GM21528 (cell line): ENCODE measurements around the gene PDE9A.

Experiments used
- ATAC-seq: cut with Tn5 transposase; IDR thresholded peaks from one replicate; pipeline ENCODE4 v1.9.1; 2021; ENCODE audit warnings: mild to moderate bottlenecking, moderate library complexity; ENCODE audit not compliant: unreplicated experiment, low FRiP score

Gene PDE9A

DNA sequence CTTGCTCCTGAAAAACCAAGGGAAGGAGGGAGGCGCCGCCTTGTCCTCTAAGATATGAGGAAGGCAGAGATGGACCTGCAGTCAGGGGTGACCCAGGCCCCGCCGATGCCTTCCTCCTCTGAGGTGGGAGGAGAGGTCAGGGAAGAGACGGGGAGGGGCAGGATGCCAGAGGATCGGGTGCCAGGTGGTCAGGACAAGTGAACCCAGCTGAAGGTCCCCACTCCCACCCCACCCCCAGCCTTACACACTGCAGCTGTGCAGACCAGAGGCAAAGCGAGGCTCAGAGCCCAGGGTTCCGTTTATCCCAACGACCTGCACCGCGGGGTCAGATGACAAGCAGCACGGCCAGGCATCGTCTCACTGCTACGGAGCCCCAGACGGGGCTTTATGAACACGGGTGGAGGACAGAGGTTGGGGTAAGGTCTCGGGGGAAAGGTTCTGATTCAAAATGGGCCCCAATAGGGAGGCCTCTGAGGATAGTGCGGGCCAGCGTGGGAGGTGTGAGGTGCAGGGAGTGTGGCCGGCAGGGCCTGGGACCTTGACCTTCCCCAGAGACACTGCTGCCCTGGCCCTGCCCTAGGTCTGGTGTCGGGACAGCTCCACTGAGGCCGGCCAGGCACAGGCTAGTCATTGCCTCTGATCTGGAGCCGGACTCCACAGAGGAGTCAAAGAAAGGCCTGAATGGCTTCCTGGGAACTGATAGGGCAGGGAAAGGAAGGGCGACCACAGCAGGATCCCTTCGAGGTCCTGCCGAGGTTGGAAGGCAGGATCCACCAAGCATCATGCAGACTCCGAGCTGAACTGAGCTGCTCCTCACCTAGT, 113.5 kb downstream of the PDE9A start:
- no peak for ATAC-seq

DNA sequence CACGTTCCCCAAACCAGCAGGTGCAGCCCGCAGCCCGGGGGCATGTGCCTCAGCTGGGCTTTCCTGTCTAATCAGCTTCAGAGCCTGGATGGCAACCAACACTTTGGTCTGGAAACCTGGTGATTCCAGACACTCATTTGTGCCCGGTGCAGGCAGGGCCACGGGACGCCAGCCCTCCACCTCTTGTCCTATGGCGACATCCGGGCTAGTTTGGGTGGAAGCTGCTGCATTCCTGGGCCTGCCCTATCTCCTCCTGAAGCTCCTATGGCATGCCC, 114.1 kb downstream of the PDE9A start:
- ATAC-seq: no peak

DNA sequence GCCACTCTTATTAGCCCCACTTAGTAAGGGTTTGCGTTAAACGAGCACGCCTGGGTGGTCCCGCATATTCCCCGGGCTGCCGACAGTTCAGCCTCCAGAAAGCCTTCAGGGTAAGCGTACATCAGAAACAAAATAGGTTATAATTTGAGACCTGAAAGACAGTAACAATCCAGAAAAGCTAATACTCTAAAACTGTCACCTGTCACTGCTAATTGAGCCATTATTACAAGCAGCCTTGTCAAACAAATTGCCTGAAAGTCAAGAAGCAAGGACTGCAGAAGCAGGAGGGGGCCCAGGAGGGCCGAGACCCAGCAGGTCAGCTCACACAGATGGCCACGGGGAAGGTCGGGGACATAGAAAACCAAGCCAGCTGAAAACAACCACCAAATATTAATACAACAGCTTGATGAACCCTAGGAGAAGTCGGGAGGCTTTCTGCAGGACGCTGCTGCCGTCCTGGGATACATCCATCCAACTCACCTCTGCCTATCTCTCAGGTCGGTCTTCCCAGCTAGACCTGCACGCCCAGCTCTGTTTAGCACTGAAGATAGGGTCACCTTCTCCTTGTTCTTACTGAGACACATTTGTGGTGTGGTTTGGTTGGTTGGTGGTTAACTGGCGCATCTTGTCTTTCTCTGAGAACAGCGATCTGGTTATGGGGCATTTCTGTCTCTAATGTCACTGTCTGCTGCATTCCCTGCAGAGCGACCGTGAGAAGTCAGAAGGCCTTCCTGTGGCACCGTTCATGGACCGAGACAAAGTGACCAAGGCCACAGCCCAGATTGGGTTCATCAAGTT, 115.1 kb downstream of the PDE9A start:
- no peak for ATAC-seq

DNA sequence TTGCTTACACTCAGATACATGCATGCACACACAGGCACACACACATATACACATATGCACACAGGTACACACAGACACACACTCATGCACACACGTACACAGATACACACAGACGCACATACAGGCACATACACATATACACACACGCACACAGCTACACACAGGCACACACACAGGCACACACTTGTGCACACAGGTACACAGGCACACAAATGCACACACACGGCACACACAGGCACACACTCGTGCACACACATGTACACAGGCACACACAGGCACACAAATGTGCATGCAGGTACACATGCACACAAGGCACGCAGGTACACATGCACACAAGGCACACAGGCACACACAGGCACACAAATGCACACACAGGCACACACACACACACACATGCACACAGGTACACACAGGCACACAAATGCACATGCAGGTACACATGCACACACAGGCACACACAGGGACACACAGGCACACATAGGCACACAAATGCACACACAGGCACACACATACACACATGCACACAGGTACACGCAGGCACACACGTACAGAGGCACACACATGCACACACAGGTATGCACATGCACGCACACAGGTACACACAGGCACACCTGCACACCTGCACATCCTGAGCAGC, 115.9 kb downstream of the PDE9A start:
- no peak for ATAC-seq

DNA sequence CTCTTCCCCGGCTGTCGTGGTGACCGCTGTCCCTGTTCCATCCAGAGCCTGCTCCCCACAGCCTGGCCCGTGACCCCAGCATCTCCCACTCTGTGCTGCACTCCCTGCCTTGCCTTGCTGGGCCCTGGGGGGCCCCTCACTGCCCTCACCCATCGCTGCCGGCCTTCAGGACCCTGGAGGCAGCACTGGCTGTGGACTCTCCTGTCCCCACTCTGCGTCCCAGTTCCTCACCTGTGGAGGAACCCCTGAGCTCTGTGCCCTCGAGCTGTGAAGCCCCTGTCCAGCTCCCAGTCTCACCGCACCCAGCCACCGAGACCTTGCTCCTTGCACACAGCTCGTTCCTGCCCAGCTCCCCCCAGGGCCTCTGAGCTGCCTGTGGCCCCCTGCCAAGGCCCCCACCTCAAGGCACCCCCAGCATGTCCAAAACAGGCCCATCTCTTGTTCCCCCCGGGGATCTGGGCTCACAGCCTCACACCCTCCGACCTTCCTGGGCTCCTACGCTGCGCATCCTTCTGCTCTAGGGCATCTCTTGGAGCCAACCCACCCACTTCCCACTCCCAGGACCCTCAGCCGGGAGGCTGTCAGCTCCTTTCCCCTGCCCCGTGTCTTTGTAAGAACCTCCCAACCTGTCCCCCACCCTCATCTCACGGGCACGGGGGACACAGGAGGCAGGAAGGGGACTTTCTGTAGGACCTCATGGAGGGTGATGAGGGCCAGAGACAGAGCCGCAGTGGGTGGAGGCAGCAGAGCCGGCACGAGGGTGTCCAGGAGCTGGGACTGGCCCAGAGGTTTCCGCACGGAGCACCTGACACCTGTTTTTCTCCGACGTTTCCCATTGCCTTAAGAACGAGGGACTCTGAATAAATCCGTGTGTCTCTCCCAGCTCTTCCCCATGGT, 116.6 kb downstream of the PDE9A start:
- ATAC-seq: no peak

DNA sequence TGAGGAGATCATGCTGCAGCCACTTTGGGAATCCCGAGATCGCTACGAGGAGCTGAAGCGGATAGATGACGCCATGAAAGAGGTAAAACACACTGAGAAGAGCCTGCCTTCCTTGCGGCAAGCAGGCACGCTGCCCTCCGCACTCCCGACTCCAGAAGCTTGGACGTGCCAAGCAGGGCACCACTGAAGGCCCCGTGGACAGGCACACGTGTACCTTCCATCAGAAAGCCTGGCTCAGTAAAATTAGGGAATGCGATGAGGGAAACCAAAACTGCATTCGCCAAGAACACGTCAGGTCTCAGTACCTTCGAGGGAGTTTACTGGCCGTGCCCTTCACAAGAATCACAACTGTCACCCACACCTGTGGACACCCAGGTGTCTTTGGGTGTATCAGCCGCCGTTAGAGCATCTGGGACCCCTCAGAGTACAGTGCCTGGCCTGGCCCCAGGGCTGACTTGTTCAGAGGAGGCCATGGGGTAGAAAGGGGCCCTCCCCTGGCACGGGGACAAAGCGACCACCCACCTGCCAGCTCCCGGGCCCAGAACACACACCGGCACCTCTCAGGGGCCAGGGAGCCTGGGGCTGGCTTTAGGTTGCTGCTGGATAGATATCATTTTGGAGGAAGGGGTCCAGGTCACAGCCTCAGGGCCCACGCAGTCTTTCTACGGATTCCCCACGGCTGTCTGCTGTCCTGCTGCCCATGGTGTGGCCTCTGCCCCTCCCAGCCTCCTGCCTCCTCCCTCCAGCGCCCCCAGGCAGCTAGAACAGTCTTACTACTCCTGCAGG, 117.5 kb downstream of the PDE9A start:
- no peak for ATAC-seq

DNA sequence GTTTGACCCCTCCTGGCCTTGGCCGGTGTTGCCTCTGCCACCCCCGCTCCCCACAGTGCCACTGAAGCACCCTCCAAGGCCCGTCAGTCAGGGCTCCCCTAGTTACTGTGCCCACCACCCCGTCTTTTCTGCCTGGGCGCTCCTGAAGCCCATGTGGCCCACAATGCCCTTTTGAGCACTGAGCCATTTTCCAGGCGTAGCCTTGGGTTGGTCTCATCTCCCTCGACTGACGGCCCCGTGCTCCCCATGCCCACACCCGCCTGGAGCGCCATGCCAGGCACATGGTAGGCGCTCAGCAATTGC, 118.0 kb downstream of the PDE9A start:
- no peak for ATAC-seq

DNA sequence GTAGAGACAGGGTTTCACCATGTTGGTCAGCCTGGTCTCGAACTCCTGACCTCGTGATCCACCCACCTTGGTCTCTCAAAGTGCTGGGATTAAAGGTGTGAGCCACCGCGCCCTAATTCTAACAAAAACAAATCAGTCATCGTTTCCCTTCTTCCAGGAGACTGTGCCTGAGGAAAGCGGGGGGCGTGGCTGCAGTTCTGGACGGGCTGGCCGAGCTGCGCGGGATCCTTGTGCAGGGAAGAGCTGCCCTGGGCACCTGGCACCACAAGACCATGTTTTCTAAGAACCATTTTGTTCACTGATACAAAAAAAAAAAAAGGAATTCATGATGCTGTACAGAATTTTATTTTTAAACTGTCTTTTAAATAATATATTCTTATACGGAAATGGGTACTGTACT, 121.7 kb downstream of the PDE9A start:
- no peak for ATAC-seq

DNA sequence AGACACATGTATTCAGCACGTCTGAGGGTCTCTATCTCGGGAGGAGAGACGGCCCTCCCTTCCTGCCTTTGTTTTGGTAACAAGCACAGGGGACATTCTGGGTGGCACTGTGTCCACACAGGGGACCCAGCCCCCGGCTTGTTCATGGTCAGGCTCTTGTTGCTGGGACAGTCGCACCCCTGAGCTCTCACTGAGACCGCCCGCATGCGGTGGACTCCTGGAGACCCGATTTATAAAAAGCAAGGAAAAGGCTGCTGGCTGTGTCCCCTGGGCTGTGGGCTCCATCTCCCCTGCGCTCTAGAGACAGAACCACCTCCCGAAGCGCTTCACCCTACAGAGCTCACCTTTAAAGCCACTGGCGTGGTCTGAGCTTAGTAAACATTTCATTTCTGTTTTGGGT, 122.5 kb downstream of the PDE9A start:
- no peak for ATAC-seq

DNA sequence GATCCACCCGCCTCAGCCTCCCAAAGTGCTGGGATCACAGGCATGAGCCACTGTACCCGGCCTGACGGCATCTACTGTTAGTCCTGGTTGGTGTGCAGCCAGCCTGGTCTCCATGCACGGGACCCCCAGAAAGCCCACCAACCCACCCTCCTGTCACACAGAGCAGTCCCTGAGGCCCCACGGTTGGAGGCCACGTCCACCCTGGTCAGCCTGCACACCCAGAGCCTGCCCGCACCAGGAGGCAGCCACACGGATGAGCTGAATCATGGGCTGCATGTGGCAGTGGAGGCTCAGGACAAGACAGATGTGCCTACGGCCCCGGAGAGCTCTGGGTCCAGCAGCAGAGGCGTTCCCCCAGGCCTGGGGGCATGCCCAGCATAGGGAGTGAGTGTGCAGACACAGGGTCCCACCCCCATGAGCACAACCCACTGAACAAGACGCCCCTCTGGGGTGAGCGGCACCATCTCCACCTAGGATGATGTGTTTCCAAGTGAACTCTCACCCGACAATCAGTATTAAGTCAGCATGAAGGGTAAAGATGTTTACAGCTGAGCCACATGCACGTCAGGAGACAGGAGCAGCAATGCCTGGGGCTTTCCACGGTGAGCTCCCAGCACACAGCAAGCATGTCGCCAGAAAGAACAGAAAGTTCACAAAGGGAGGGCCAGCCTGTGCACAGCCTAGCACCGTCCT, 123.8 kb downstream of the PDE9A start:
- ATAC-seq: no peak

DNA sequence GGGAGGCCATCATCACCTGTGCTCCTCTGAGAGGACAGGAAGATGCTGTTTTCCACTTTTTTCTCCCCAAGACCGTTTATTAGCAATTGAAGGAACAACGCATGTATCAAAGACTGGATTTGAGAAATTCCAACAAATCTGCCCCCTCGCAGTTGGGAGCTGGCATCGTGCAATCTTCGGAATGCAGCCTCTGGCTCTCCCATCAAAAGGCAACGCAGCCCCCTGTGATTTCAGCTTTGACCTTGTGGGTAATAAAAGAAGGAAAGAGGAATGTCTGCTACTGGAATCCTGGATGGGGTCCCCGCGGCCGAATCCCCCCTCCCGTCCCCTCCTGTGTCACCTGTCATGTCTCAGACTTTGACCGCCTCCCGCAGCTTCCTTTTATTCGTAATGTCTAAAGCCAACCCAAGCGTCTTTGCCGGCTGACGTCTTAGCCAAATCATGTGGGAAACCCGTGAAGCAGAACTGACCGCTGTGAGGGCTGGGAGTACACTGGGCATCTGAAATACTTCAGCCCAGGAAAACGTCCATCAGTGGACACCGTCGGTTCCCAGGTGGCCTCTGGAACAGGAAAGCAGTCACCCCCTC, 124.4 kb downstream of the PDE9A start:
- ATAC-seq: no peak

DNA sequence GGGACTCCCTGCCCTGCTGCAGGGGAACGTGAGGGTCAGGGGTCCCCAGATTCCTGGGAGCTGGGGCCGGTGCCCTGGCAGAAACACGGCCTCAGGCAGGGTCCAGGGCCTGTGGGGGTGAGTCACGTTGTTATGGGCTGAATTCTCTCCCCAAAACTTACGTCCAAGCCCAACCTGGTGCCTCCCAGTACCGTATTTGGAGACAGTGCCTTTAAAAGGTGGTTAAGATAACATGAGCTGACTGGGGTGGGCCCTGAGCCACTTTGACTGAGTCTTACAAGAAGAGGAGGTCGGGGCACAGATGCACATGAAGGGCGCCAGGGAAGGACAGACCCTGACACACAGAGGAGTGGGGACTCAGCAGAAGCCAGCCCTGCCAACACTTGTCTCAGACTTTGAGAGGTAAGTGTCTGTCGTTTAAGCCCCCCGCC, 126.0 kb downstream of the PDE9A start:
- no peak for ATAC-seq

DNA sequence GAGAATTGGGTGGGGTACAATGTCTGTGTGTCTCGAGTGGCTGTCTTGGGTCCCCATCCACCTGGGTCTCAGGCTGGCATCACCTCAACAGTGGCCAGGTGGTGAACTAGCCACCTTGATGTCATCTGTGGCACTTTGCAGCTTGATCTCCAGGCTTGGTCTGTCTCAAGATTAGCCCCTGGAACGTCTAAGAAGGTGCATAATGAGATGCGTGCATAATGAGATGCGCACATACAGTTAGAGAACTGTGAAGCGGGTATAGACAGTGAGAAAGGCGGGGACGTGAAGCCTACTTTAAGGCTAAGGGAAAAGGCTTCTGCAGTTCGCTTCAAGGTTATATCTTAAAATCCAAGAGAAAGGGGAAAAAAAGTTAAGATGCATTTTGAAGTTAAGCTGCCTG, 127.2 kb downstream of the PDE9A start:
- ATAC-seq: no peak

DNA sequence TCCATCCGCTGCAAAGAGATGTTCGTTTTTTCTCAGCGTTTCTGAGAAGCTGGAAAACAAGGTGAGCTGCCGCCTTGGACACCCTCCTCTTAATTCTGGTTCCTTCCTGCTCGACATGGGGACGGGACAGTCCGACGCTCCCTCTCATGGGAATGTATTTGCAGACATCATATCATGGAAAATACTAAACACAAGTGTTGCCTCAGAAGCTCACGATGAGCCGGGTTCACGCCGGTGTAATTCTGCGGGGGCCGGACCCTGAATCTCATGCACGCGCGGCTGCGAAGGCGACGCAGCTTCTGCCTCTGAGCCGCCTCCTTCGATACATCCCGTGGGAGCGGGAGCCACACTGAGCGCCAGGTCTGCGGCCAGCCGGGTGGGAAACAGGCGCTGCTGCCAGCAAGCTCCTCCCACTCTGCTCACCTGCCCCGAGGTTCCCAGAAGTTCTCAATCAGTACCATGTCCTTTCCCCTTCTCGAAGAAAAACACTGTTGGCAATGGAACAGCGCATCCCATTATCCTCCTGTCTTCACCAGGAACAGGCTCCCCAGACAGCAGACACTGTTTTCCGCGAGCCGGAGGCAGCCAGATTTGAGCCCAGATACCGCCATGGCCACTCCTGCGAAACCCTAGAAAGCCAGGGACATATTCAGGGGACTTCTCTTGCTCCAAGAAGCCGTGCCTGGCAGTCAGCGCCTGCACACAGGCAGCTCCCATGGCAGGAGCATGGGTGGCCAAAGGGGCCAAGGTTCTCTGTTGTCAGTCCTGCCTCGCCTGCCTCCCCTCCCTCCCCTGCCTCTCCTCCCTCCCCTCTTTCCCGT, 127.9 kb downstream of the PDE9A start:
- ATAC-seq: no peak

DNA sequence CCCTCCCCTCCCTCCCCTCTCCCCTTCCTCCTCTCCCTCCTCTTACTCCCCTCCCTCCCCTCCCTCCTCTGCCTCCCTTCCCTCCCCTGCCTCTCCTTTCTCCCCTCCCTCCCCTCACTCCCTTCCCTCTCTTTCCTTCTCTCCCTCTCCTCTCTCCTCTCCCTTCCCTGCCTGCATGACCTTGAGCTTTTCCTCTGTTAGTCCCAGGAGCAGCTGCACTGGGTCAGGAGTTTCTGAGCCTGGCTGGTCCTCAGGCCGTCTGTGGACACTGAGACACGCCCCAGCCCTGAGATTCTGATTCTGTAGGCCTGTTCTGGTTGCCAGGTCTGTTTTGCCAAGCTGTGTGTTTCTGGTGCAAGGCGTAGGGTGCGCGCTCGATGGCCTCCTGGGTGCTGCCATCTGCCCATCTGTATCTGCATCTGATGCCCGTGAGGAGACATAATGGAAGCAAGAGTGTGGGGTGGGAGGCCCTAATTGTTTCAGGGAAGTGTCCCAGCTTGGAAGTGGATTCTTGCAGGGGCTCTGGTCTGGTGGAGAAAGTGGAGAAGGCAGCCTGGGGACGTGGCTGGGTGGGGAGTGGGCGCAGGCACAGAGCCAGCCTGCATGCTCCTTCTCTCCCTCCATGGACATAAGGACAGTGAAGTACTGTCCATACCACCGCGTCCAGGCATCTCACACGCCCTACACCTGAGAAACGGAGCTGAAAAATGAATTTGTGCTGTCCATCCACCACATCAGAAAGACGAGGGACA, 128.7 kb downstream of the PDE9A start:
- no peak for ATAC-seq

DNA sequence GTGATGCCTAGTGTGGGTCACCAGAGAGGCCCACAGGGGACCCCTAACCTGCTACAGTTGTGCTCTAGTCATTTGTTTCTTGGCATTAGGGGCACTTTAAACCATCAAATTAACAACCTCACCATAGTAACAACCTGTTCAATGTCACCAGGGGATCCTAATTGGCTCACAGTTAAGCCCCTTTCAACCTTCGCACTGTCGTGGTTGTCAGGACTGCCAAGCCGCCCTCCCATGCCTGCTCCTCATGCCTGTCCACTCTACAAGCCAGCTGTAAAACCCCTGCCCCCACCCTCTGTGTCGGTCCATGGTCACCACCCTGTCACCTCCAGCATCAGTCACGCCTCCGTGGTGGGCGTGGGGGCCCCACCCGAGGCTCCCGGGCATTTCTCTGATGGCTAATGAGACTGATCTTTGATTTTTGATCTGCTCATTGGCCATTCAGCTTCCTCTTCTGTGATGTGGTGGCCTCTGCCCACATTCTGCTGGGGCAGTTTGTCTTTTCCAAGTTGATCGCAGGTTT, 129.4 kb downstream of the PDE9A start:
- ATAC-seq: no peak

DNA sequence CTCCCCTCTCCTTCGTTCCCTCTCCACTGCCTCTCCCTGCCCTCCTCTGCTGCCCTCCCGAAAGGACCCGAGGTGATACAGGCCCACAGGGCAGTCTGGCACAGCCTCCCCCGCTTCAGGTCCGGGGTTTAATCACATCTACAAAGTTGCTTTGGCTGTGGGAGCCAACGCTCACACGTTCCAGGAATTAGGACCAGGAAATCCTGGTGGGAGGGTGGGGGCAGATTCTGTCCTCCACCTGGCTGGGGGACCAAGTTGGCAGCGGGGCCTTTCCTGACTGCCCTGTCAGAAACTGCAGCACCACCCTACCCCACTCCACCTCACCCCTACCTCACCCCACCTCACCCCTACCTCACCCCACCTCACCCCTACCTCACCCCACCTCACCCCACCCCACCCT, 130.9 kb downstream of the PDE9A start:
- ATAC-seq: no peak
